ENCODE measurements around the gene ACSBG1. TPM values are rescaled to one million over a fixed set of nuclear protein-coding genes. Genes with fewer than 3 reads are reported as not detected.

Gene ACSBG1
- total RNA-seq, 4 donors from 2014 or later: 1.5 TPM; not detected in 3

GRCh38 chr15:78242128-78242527 is 7.8 kb upstream of the ACSBG1 start:
- in situ Hi-C loops (cut with MboI; ENCODE audit: low pct_ligation_motif_present in 1 of 4, low pct_unique_long_range_greater_than_20kb in 1 of 4, low sequenced_read_pairs in 3 of 4) (loop anchor here (5.0 to 25.0 kb wide), 3 partner anchors 125 to 280 kb away; no protein-coding TSS in a partner anchor), intact Hi-C loops (cut with DNase I; ENCODE audit: low total_unique reads) (loop anchor here (5.0 kb wide), 2 partner anchors 65 to 130 kb away; no protein-coding TSS in a partner anchor)
- no peaks in the 10 kb centered on the region for H3K36me3 ChIP-seq
- no peak overlapping the region for H3K27ac ChIP-seq
- H3K27me3 ChIP-seq: no peaks in the 10 kb centered on the region
- peaks cover 0 to 25% (median 19%) of the 10 kb centered on the region in 4 donors for H3K4me1 ChIP-seq
- WGBS, 2 donors (ENCODE audit: low coverage in 1 of 2): 56% methylated on average over 5 of the region's 5 CpGs; no CpG with 5 or more reads in 1 of the 2 donors
- TF ChIP-seq POLR2AphosphoS5 (IDR thresholded peaks at IDR 0.05) (no peak), CTCF (IDR thresholded peaks at IDR 0.05) (peak in 4 of 5 experiments; percentile 40 to 63 (median 46)), POLR2A (IDR thresholded peaks at IDR 0.05) (no peak)
- H3K4me3 ChIP-seq: no peak overlapping the region
- peak; percentile 57 for DNase-seq
- no peaks in the 10 kb centered on the region for H3K9me3 ChIP-seq

- peak; percentile 91 for DNase-seq
- in situ Hi-C loops (cut with MboI; ENCODE audit: low pct_ligation_motif_present in 1 of 4, low pct_unique_long_range_greater_than_20kb in 1 of 4, low sequenced_read_pairs in 3 of 4): loop anchor here (5.0 to 25.0 kb wide), 3 partner anchors 124 to 279 kb away; no protein-coding TSS in a partner anchor
- peaks cover 0 to 25% (median 19%) of the 10 kb centered on the region in 4 donors for H3K4me1 ChIP-seq
- H3K9me3 ChIP-seq: no peaks in the 10 kb centered on the region
- intact Hi-C loops (cut with DNase I; ENCODE audit: low total_unique reads): loop anchor here (5.0 kb wide), 2 partner anchors 64 to 129 kb away; no protein-coding TSS in a partner anchor
- no peak for TF ChIP-seq POLR2AphosphoS5 (IDR thresholded peaks at IDR 0.05)
- TF ChIP-seq CTCF (IDR thresholded peaks at IDR 0.05): peak; percentile 85 to 89 (median 87)
- no peak for TF ChIP-seq POLR2A (IDR thresholded peaks at IDR 0.05)
- WGBS, 2 donors (ENCODE audit: low coverage in 1 of 2): 9% methylated on average over 12 of the region's 12 CpGs; no CpG with 5 or more reads in 1 of the 2 donors
- H3K4me3 ChIP-seq: no peak overlapping the region
- H3K36me3 ChIP-seq: no peaks in the 10 kb centered on the region
- no peaks in the 10 kb centered on the region for H3K27me3 ChIP-seq
- H3K27ac ChIP-seq: no peak overlapping the region
Measured at GRCh38 chr15:78241017-78241416, 6.7 kb upstream of the ACSBG1 start.

- 82 to 85% methylated on average over 2 to 5 of the region's 5 CpGs for WGBS, 2 donors (ENCODE audit: low coverage in 1 of 2)
- H3K4me1 ChIP-seq: peaks cover 0 to 25% (median 18%) of the 10 kb centered on the region in 4 donors
- in situ Hi-C loops (cut with MboI; ENCODE audit: low pct_ligation_motif_present in 1 of 4, low pct_unique_long_range_greater_than_20kb in 1 of 4, low sequenced_read_pairs in 3 of 4): loop anchor here (5.0 to 25.0 kb wide), 4 partner anchors 123 to 278 kb away; no protein-coding TSS in a partner anchor
Measured at GRCh38 chr15:78239811-78240210, 5.4 kb upstream of the ACSBG1 start.

GRCh38 chr15:78237146-78237545 is 2.8 kb upstream of the ACSBG1 start:
- H3K4me3 ChIP-seq: no peak overlapping the region
- in situ Hi-C loops (cut with MboI; ENCODE audit: low pct_ligation_motif_present in 1 of 4, low pct_unique_long_range_greater_than_20kb in 1 of 4, low sequenced_read_pairs in 3 of 4): loop anchor here (5.0 to 25.0 kb wide), 4 partner anchors 120 to 275 kb away; no protein-coding TSS in a partner anchor
- no peaks in the 10 kb centered on the region for H3K9me3 ChIP-seq
- H3K27me3 ChIP-seq: no peaks in the 10 kb centered on the region
- H3K4me1 ChIP-seq: peaks cover 0 to 1% (median 0%) of the 10 kb centered on the region in 4 donors
- 75 to 87% methylated on average over 5 to 6 of the region's 6 CpGs for WGBS, 2 donors (ENCODE audit: low coverage in 1 of 2)
- intact Hi-C loops (cut with DNase I; ENCODE audit: low total_unique reads): no loop called here
- TF ChIP-seq EP300 (IDR thresholded peaks at IDR 0.05; ENCODE audit: low read depth) (no peak), POLR2AphosphoS5 (IDR thresholded peaks at IDR 0.05) (no peak), POLR2A (IDR thresholded peaks at IDR 0.05) (no peak), CTCF (IDR thresholded peaks at IDR 0.05) (no peak)
- no peak for DNase-seq
- H3K36me3 ChIP-seq: no peaks in the 10 kb centered on the region
- no peak overlapping the region for H3K27ac ChIP-seq

More at GRCh38 chr15:78239811-78240210, 5.4 kb upstream of the ACSBG1 start:
- Histone ChIP-seq H3K4me3 (no peak overlapping the region), H3K27ac (no peak overlapping the region), H3K36me3 (no peaks in the 10 kb centered on the region), H3K9me3 (no peaks in the 10 kb centered on the region), H3K27me3 (no peaks in the 10 kb centered on the region)
- intact Hi-C loops (cut with DNase I; ENCODE audit: low total_unique reads): loop anchor here (5.0 kb wide), 2 partner anchors 63 to 128 kb away; no protein-coding TSS in a partner anchor
- TF ChIP-seq CTCF (IDR thresholded peaks at IDR 0.05): no peak
- TF ChIP-seq EP300 (IDR thresholded peaks at IDR 0.05; ENCODE audit: low read depth): no peak
- no peak for TF ChIP-seq POLR2AphosphoS5 (IDR thresholded peaks at IDR 0.05)
- no peak for TF ChIP-seq POLR2A (IDR thresholded peaks at IDR 0.05)
- no peak for DNase-seq

Data from transverse colon (tissue), 4 donors.